OCI-LY3 (cell line): ENCODE results near the gene A3GALT2.

Experiments used
- CTCF ChIP-seq: fragments of 200-600, 300-600 bp; sonication (generic); IDR thresholded peaks from 2 replicates; pipeline ENCODE4 v1.5.1; 2014; ENCODE audit warnings: antibody characterized with exemption, low read length, low read depth
- EZH2phosphoT487 ChIP-seq: fragments of 200-600 bp; shearing (Covaris generic); IDR thresholded peaks from 2 replicates; pipeline ENCODE4 v1.6.1; 2018; ENCODE audit warnings: antibody characterized with exemption, mixed run types, low read depth

DNA sequence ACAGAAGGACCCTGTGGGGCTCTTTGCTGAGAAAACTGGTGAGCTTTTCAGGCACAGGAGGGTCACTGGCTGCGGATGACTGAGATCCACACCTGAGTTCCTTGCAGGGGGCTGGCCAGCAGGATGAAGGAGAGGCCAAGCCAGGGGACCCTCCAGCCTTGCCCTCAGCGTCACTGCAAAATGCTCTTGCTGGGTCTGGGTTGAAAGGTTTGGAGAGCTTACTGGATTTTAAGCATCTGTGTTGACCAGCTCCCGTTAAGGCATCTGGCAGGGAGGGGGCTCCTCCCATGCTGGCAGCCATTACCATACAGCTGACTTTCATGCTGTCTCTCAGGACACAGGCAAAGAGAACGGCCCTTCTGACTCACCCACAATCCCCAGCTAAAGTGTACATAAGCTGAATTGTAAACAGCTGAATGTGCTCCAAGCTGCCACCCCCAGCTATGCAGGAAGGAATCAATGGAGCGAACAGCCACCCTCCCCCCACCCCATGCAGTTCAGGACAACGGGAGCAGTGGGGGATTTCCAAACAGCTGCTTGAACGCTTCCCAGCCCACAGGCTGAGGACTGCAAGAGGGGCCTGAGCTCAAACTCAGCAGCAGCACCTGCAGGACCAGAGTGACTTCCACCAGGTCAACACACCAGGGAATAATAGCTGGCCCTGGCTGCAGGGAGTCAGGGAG, 21.3 kb upstream of the A3GALT2 start:
- TF ChIP-seq CTCF (no peak), EZH2phosphoT487 (no peak)
